ENCODE measurements around the gene C1QA. TPM values are rescaled to one million over a fixed set of nuclear protein-coding genes. Genes with fewer than 3 reads are reported as not detected.

C1QA gene
- total and polyA plus RNA-seq, 2 of the 13 experiments (the other 11 are each of a cell fraction or from before 2014, with no cell fraction given), result not detected

- H3K27me3 ChIP-seq (ENCODE audit: control insufficient read depth in 1 of 2, insufficient read depth in 2 of 2, low read length in 2 of 2), result no peaks in the 10 kb centered on the region; a peak in 1 of 5 replicates
- no TSS peak for BruUV-seq (replicated peaks)
- H3K27ac ChIP-seq (ENCODE audit: extremely low read length, insufficient read depth, low read length), result no peak overlapping the region
- CTCF ChIA-PET (ENCODE audit: low intra/inter-chr PET ratio, low total read pairs), result no interaction called here
- POLR2A ChIA-PET, result no interaction called here
- H3K36me3 ChIP-seq (replicated peaks in 1 of 2; ENCODE audit: control insufficient read depth in 1 of 2, insufficient read depth in 2 of 2, low read length in 2 of 2), result no peaks in the 10 kb centered on the region
- H3K9ac ChIP-seq (ENCODE audit: insufficient read depth, low read depth, low read length), result no peak overlapping the region
- H4K20me1 ChIP-seq (ENCODE audit: insufficient read depth, low read length), result no peaks in the 10 kb centered on the region
- 71% methylated on average over 9 of the region's 19 CpGs for whole genome bisulfite sequencing (ENCODE audit: low lambda C conversion rate)
- no peak for FAIRE-seq
- no peak overlapping the region for H2AFZ ChIP-seq (ENCODE audit: low read length)
- DNase-seq (ENCODE audit: low spot score), result no peak
- H3K4me2 ChIP-seq (ENCODE audit: low read depth, low read length), result no peak overlapping the region
- no peak overlapping the region for H3K4me3 ChIP-seq (replicated peaks in 1 of 3; ENCODE audit: insufficient read depth in 1 of 3, low read depth in 2 of 3, low read length in 3 of 3)
- H3K9me3 ChIP-seq (ENCODE audit: low read length), result no peaks in the 10 kb centered on the region
- H3K4me1 ChIP-seq (ENCODE audit: insufficient read depth, low read length), result no peaks in the 10 kb centered on the region
- no peak for ATAC-seq
- H3K79me2 ChIP-seq (ENCODE audit: insufficient read depth, low read length), result no peaks in the 10 kb centered on the region
- TF ChIP-seq RAD51 (IDR thresholded peaks at IDR 0.05; ENCODE audit: borderline replicate concordance), result peak; percentile 32; the same call in 1 of the 2 replicates
- no peak for TF ChIP-seq ZBTB7A (CRISPR knock-in tag; IDR thresholded peaks at IDR 0.05)
- intact Hi-C loops (cut with micrococcal nuclease; ENCODE audit: unreplicated experiment), result no loop called here
- in situ Hi-C loops (cut with HindIII; ENCODE audit: extremely low pct_ligation_motif_present, low pct_unique_long_range_greater_than_20kb), result no loop called here
These were observed 24.4 kb downstream of the C1QA start for GRCh38 chr1:22660716-22661241.

- POLR2A ChIA-PET, result no interaction called here
- no peak for TF ChIP-seq KAT8 (CRISPR knock-in tag; IDR thresholded peaks at IDR 0.05)
- TF ChIP-seq HOXA5 (CRISPR knock-in tag; IDR thresholded peaks at IDR 0.05), result no peak
- no peak for TF ChIP-seq SOX5 (CRISPR knock-in tag; IDR thresholded peaks at IDR 0.05; ENCODE audit: borderline replicate concordance)
- TF ChIP-seq ZNF552 (CRISPR knock-in tag; IDR thresholded peaks at IDR 0.05; ENCODE audit: borderline replicate concordance), result no peak
- TF ChIP-seq ZNF773 (CRISPR knock-in tag; IDR thresholded peaks at IDR 0.05; ENCODE audit: borderline replicate concordance), result no peak
- no peak for TF ChIP-seq ATM (IDR thresholded peaks at IDR 0.05; ENCODE audit: borderline replicate concordance)
- TF ChIP-seq FUBP1 (CRISPR knock-in tag; IDR thresholded peaks at IDR 0.05; ENCODE audit: borderline replicate concordance), result no peak
- TF ChIP-seq SMAD9 (CRISPR knock-in tag; IDR thresholded peaks at IDR 0.05), result no peak
- no peak for TF ChIP-seq LRRFIP1 (CRISPR knock-in tag; conservative IDR thresholded peaks at IDR 0.05)
- no peak for TF ChIP-seq FOXC1 (CRISPR knock-in tag; IDR thresholded peaks at IDR 0.05; ENCODE audit: borderline replicate concordance)
- TF ChIP-seq SP4 (CRISPR knock-in tag; IDR thresholded peaks at IDR 0.05), result no peak
- no peak for TF ChIP-seq TRAFD1 (CRISPR knock-in tag; IDR thresholded peaks at IDR 0.05; ENCODE audit: borderline replicate concordance)
These were observed 25.5 kb downstream of the C1QA start for GRCh38 chr1:22661880-22662279.

More at GRCh38 chr1:22661880-22662279, 25.5 kb downstream of the C1QA start:
- CTCF ChIA-PET (ENCODE audit: low intra/inter-chr PET ratio, low total read pairs), result no interaction called here
- ATAC-seq, result no peak
- WGBS (ENCODE audit: low lambda C conversion rate), result 25% methylated on average over 2 of the region's 2 CpGs
- H3K4me2 ChIP-seq (ENCODE audit: low read depth, low read length), result no peak overlapping the region
- no peaks in the 10 kb centered on the region for H3K36me3 ChIP-seq (replicated peaks in 1 of 2; ENCODE audit: control insufficient read depth in 1 of 2, insufficient read depth in 2 of 2, low read length in 2 of 2)
- intact Hi-C loops (cut with micrococcal nuclease; ENCODE audit: unreplicated experiment), result no loop called here
- no peak for DNase-seq (ENCODE audit: low spot score)
- H3K27me3 ChIP-seq (ENCODE audit: control insufficient read depth in 1 of 2, insufficient read depth in 2 of 2, low read length in 2 of 2), result no peaks in the 10 kb centered on the region; a peak in 3 of 5 replicates
- H3K9ac ChIP-seq (ENCODE audit: insufficient read depth, low read depth, low read length), result no peak overlapping the region
- H3K27ac ChIP-seq (ENCODE audit: extremely low read length, insufficient read depth, low read length), result no peak overlapping the region
- BruUV-seq (replicated peaks), result no TSS peak
- H3K4me1 ChIP-seq (ENCODE audit: insufficient read depth, low read length), result no peaks in the 10 kb centered on the region
- no peak overlapping the region for H3K4me3 ChIP-seq (replicated peaks in 1 of 3; ENCODE audit: insufficient read depth in 1 of 3, low read depth in 2 of 3, low read length in 3 of 3)
- H3K9me3 ChIP-seq (ENCODE audit: low read length), result no peaks in the 10 kb centered on the region
- no peaks in the 10 kb centered on the region for H3K79me2 ChIP-seq (ENCODE audit: insufficient read depth, low read length)
- no peak for FAIRE-seq
- no peaks in the 10 kb centered on the region for H4K20me1 ChIP-seq (ENCODE audit: insufficient read depth, low read length)
- in situ Hi-C loops (cut with HindIII; ENCODE audit: extremely low pct_ligation_motif_present, low pct_unique_long_range_greater_than_20kb), result no loop called here
- H2AFZ ChIP-seq (ENCODE audit: low read length), result no peak overlapping the region

Measured in HepG2 (cell line).